ENCODE measurements around the gene PCNX1. TPM values are rescaled to one million over a fixed set of nuclear protein-coding genes. Genes with fewer than 3 reads are reported as not detected.

PCNX1 gene
- polyA plus RNA-seq, 3 donors from 2014 or later = 4.6 to 17.2 (median 4.6) TPM

DNA sequence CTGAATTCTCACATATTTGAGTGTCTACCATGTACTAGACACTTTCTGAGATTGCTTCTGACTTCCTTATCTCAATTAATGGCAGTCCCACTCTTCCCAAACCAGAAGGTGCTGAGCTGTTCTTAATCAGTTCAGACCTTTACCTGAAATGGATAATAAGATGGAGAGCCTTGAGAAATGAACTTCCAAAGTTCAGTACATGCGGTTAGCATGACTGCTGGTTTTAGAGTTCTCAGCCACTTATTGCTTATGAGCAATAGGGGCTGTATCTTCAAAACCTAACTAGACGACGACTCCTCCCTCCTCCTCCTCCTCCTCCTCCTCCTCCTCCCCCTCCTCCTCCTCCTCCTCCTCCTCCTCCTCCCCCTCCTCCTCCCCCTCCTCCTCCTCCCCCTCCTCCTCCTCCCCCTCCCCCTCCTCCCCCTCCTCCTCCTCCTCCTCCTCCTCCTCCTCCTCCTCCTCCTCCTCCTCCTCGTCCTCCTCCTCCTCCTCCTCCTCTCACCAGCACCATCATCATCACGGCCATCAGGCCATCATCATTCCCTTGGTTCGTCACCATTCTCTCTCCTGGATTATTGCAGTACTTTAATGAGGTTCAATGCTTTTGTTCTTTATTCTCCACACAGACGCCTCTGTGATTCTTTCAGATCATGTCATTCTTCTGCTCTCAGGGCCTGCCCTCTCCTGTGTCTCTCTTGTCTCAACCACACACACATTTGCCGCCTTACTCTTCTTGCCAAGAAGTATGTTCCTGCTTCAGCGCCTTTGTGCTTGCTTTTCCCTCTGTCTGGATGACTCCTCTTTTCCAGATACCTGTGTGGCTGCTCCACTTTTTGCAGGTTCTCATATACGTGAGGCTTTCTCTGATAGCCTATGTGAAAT is 2.7 kb downstream of the PCNX1 start:
- peaks cover 62 to 73% of the 10 kb centered on the region in 2 donors for H3K4me1 Mint-ChIP-seq
- no peaks in the 10 kb centered on the region for H3K9me3 Mint-ChIP-seq
- peak overlapping the region; percentile 84 to 99 (median 90) for H3K4me3 Mint-ChIP-seq
- no peaks in the 10 kb centered on the region for H3K36me3 Mint-ChIP-seq
- peak overlapping the region; percentile 79 to 97 (median 91) for H3K27ac Mint-ChIP-seq
- H3K27me3 Mint-ChIP-seq (ENCODE audit: low read depth in 3 of 3) = peaks cover 0 to 10% (median 2%) of the 10 kb centered on the region in 3 donors
- no peak for DNase-seq

DNA sequence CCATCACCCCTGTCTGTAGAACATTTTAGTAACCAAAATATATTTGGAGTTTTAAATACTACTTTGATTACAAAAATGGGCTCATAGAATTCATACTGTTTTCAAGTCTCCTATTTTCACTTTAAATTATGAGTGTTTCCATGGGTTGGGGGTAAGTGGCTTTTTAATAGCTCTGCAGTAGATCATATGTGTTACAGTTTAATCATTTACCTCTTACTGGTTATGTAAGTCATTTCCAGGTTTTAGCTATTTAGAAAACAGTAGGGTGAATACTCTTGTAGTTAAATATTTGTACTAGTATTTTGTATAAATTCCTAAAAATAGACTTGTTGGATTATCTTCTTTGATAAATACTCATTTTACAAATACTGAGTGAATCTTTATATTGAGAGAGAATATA is 8.2 kb downstream of the PCNX1 start:
- Mint-ChIP-seq H3K9me3 (no peaks in the 10 kb centered on the region), H3K27me3 (ENCODE audit: low read depth in 3 of 3) (no peaks in the 10 kb centered on the region), H3K4me1 (peaks cover 81 to 95% of the 10 kb centered on the region in 2 donors), H3K4me3 (peak overlapping the region in 2 of 5 donors; percentile 12 to 31), H3K27ac (peak overlapping the region in 3 of 6 donors; percentile 44 to 80 (median 65)), H3K36me3 (peaks cover 0 to 8% (median 0%) of the 10 kb centered on the region in 3 donors)
- DNase-seq = no peak

DNA sequence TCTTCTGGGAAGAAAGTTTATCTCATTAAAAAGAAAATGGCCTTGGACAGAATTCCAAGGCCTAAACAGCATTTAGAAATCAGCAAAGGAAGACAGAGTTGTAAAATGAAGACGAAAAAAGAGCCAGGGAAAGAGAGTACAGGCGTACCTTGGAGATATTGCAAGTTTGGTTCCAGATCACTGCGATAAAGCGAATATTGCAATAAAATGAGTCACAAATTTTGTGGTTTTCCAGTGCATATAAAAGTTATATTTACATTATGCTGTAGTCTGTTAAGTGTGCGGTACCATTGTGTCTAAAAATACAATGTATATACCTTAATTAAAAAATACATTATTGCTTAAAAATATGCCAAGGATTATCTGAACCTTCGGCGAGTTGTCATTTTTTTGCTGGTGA is 9.0 kb downstream of the PCNX1 start:
- H3K27me3 Mint-ChIP-seq (ENCODE audit: low read depth in 3 of 3) = no peaks in the 10 kb centered on the region
- peaks cover 0 to 8% (median 0%) of the 10 kb centered on the region in 3 donors for H3K36me3 Mint-ChIP-seq
- H3K4me1 Mint-ChIP-seq = peaks cover 81 to 95% of the 10 kb centered on the region in 2 donors
- H3K27ac Mint-ChIP-seq = peak overlapping the region in 4 of 6 donors; percentile 1 to 80 (median 32)
- no peaks in the 10 kb centered on the region for H3K9me3 Mint-ChIP-seq
- DNase-seq = no peak
- H3K4me3 Mint-ChIP-seq = no peak overlapping the region

DNA sequence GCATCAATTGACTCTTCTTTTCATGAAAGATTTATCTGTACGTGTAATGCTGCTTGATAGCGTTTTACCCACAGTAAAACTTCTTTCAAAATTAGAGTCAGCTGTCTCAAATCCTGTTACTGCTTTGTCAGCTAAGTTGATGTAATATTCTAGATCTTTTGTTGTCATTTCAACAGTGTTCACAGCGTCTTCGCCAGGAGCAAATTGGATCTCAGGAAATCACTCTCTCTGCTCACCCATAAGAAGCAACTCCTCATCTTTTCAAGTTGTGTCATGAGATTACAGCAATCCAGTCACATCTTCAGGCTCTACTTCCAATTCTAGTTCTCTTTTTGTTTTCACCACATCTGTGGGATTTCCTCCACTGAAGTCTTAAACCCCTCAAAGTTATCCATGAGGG is 9.5 kb downstream of the PCNX1 start:
- Mint-ChIP-seq H3K27ac (peak overlapping the region in 4 of 6 donors; percentile 32 to 76 (median 64)), H3K9me3 (no peaks in the 10 kb centered on the region), H3K4me1 (peaks cover 80 to 95% of the 10 kb centered on the region in 2 donors), H3K27me3 (ENCODE audit: low read depth in 3 of 3) (no peaks in the 10 kb centered on the region), H3K36me3 (peaks cover 0 to 8% (median 0%) of the 10 kb centered on the region in 3 donors), H3K4me3 (no peak overlapping the region)
- DNase-seq = no peak

DNA sequence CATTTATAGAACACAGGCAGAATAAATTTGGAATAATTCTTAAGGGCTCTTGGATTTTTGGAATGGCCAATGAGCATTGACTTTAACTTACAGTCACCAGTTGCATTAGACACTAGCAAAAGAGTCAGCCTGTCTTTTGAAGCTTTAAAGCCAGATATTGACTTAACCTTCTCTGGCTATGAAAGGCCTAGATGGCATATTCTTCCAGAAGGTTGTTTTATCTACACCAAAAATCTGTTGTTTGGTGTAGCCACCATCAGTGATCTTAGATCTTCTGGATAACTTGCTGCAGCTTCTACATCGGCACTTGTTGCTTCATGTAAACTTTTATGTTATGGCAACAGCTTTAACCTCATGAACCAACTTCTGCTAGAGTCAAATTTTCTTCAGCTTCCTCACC is 10.4 kb downstream of the PCNX1 start:
- Mint-ChIP-seq H3K27me3 (ENCODE audit: low read depth in 3 of 3) (no peaks in the 10 kb centered on the region), H3K27ac (peak overlapping the region; percentile 16 to 86 (median 76)), H3K4me1 (peaks cover 77 to 96% of the 10 kb centered on the region in 2 donors), H3K36me3 (peaks cover 0 to 8% (median 0%) of the 10 kb centered on the region in 3 donors), H3K4me3 (peak overlapping the region in 2 of 5 donors; percentile 11 to 37), H3K9me3 (no peaks in the 10 kb centered on the region)
- DNase-seq = no peak

DNA sequence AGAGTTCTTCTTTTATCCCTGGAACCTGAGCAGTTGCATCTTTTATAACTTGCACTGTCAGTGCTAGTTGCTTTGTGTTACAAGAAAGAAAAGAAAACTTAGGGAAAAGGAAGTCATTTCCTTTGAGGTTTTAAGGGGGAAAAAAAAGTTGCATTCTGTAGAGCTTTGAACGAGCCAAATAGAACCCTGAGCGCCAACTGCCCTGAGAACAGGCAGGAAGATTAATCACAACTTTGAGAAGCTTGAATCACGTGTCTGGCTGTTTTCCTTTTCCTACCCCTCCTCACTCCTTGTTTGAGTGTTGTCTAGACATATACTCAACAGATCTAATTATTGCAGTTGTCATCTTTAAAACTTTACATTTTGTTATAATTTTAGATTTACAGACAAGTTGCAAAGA is 12.5 kb downstream of the PCNX1 start:
- H3K4me1 Mint-ChIP-seq = peaks cover 84 to 98% of the 10 kb centered on the region in 2 donors
- H3K4me3 Mint-ChIP-seq = peak overlapping the region in 4 of 5 donors; percentile 44 to 81 (median 70)
- H3K36me3 Mint-ChIP-seq = peaks cover 0 to 8% (median 0%) of the 10 kb centered on the region in 3 donors
- H3K27ac Mint-ChIP-seq = peak overlapping the region; percentile 66 to 89 (median 86)
- no peaks in the 10 kb centered on the region for H3K27me3 Mint-ChIP-seq (ENCODE audit: low read depth in 3 of 3)
- DNase-seq = no peak
- no peaks in the 10 kb centered on the region for H3K9me3 Mint-ChIP-seq

DNA sequence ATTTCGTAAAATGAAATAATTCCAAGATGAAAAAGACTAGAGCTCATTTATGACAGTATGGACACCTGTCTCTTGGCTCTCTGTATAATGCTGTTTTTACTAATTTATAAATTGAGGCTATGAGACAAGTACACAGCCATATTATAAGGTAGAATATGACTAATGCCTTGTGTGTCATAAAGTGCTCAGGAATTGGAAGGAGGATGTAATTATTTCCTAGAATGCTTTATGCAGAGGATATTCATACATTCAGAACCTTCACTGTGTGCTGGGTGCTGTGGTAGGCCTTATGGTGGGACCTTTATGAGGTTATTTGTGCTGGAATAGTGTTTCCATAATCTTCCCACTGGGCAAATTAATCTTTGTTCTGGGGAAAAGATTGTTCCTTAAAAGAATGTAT is 13.3 kb downstream of the PCNX1 start:
- Mint-ChIP-seq H3K27me3 (ENCODE audit: low read depth in 3 of 3) (no peaks in the 10 kb centered on the region), H3K4me3 (peak overlapping the region in 1 of 5 donors; percentile 13), H3K9me3 (no peaks in the 10 kb centered on the region), H3K27ac (peak overlapping the region in 5 of 6 donors; percentile 54 to 89 (median 85)), H3K4me1 (peaks cover 86 to 97% of the 10 kb centered on the region in 2 donors), H3K36me3 (peaks cover 0 to 8% (median 0%) of the 10 kb centered on the region in 3 donors)
- no peak for DNase-seq

DNA sequence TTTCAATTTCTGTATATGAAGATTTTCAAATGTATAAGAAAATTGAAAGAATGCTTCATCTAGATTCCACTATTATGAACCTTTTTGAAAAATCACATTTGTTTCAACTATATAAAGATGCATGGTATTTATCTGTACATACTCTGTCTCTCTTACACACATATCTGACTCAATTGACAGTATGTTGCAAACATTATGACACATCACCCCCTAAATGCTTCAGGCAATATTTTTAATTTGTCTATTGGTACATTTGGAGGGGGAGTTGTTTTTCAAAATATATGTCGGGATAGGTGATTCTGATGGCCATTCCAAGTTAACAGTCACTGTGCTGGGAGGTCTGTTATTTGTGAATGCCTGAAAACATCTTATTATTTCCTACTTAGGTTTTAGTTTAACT is 14.4 kb downstream of the PCNX1 start:
- H3K36me3 Mint-ChIP-seq = peaks cover 0 to 8% (median 0%) of the 10 kb centered on the region in 3 donors
- H3K27ac Mint-ChIP-seq = peak overlapping the region in 4 of 6 donors; percentile 17 to 64 (median 40)

DNA sequence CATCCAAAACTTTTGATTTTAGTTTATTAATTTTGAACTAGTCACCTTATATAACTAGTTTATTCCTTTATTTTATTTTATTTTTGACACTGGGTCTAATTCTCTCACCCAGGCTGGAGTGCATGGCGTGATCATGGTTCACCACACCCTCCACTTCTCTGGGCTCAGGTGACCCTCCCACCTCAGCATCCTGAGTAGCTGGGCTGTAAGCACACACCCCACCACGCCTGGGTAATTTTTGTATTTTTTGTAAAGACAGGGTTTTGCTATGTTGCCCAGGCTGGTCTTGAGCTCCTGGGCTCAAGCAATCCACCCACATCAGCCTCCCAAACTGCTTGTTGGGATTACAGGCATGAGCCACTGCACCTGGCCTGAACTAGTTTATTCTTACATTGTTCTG is 17.3 kb downstream of the PCNX1 start:
- Mint-ChIP-seq H3K4me1 (peaks cover 84 to 95% of the 10 kb centered on the region in 2 donors), H3K4me3 (no peak overlapping the region), H3K36me3 (no peaks in the 10 kb centered on the region), H3K9me3 (no peaks in the 10 kb centered on the region), H3K27me3 (ENCODE audit: low read depth in 3 of 3) (peaks cover 0 to 2% (median 0%) of the 10 kb centered on the region in 3 donors), H3K27ac (no peak overlapping the region)
- DNase-seq = no peak

More for the DNA sequence above, 14.4 kb downstream of the PCNX1 start:
- Mint-ChIP-seq H3K9me3 (no peaks in the 10 kb centered on the region), H3K27me3 (ENCODE audit: low read depth in 3 of 3) (peaks cover 0 to 2% (median 0%) of the 10 kb centered on the region in 3 donors), H3K4me1 (peaks cover 88 to 97% of the 10 kb centered on the region in 2 donors), H3K4me3 (peak overlapping the region in 1 of 5 donors; percentile 8)
- DNase-seq = no peak

DNA sequence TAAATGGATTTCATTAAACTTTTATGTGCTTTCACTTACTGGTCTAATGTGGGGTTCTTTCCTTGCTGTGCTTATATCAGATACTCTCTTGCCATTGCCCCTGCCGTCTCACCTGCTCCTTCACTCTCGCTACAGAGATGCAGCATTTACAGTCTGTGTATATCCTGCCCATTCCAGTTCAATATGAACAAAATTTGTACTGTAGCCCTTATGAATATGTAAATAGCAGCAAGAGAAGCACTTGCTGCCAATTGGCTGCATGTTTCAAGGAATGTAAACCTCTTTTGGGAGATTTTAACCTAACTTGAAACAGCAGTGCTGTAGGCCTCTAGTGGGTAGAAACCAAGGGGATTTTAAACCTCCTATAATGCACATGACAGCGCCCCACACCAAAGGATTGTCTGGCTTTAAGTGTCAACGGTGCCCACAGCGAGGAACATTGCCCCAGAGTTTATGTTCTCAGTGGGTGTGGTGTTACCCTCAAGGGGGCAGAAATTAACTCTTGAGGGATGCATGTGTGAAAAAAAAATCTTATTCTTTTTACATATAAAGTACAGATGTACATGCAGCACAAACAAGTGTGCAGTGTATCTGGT is 19.1 kb downstream of the PCNX1 start:
- peak overlapping the region; percentile 21 to 81 (median 59) for H3K4me3 Mint-ChIP-seq
- H3K4me1 Mint-ChIP-seq = peaks cover 76 to 93% of the 10 kb centered on the region in 2 donors
- peak; percentile 52 to 60 (median 55) for DNase-seq
- no peaks in the 10 kb centered on the region for H3K9me3 Mint-ChIP-seq
- H3K27ac Mint-ChIP-seq = peak overlapping the region; percentile 54 to 84 (median 66)
- H3K27me3 Mint-ChIP-seq (ENCODE audit: low read depth in 3 of 3) = peaks cover 0 to 2% (median 0%) of the 10 kb centered on the region in 3 donors
- H3K36me3 Mint-ChIP-seq = no peaks in the 10 kb centered on the region

DNA sequence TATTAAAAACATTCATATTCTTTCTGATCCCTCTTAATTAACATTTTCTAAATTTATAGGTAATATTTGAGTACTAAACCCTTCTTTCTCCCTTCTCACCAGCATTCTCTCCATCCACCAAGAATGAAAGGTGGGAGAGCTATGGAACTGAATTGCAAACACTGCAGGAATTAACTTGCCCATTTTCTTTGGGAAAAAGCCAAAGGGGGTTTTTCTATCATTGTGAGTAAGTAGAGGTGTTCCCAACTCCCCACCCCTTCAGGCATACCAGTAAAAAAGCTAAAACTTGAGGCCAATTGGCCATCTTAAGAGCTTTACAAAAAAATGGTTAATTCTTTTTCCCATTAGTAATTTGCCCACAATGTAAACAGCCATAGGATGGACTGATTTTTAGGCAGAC is 23.7 kb downstream of the PCNX1 start:
- Mint-ChIP-seq H3K9me3 (no peaks in the 10 kb centered on the region), H3K27ac (no peak overlapping the region), H3K36me3 (no peaks in the 10 kb centered on the region), H3K27me3 (ENCODE audit: low read depth in 3 of 3) (peaks cover 0 to 2% (median 0%) of the 10 kb centered on the region in 3 donors), H3K4me1 (peaks cover 68 to 82% of the 10 kb centered on the region in 2 donors), H3K4me3 (no peak overlapping the region)
- no peak for DNase-seq

DNA sequence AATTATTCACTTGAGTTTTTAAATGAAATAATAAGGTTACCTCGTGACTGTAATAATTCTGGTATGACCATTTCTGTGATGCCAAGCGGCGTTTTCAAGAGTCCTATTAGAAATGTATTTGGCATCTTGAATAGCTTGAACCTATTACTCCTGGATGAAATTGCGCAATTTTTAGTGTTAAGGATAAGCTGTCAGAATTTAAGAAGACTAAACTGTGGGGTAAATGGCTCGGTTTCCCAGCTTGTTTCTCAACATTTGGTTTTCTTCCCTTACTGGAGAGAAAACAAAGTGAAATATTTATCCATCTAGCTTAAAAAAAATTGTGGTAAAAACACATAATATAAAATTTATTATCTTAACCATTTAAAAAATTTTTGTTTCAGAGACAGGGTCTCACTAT is 26.8 kb downstream of the PCNX1 start:
- Mint-ChIP-seq H3K4me1 (peaks cover 68 to 77% of the 10 kb centered on the region in 2 donors), H3K9me3 (peaks cover 0 to 1% (median 0%) of the 10 kb centered on the region in 6 donors), H3K36me3 (no peaks in the 10 kb centered on the region), H3K27me3 (ENCODE audit: low read depth in 3 of 3) (no peaks in the 10 kb centered on the region), H3K4me3 (peak overlapping the region in 3 of 5 donors; percentile 27 to 80 (median 29)), H3K27ac (peak overlapping the region; percentile 28 to 94 (median 69))
- no peak for DNase-seq

DNA sequence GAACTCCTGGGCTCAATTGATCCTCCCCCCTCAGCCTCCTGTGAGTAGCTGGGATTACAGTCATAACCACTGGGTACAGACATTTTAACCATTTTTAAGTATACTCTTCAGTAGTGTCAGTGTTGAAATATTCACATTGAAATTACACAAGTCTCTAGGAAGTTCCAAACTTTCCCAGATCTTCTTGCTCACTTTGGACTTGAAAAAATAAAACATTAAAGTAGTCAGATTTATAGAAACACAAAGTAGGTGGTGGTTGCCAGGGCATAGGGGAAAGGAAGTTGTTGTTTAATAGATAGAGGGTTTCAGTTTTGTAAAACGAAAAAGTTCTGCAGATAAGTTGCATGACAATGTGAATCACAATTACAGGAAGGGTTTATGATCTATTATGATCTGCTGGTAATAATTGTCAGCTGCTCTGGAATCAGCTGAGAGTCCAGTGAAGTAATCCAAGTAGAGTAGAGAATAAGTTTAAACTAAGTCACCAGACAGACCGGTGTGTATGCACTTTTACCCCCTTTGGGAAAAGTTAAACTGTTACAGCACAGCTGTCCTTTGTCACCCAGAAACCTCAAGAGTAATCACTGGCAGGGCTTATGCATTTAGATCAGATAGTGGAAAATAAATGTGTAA is 27.4 kb downstream of the PCNX1 start:
- peaks cover 68 to 77% of the 10 kb centered on the region in 2 donors for H3K4me1 Mint-ChIP-seq
- peaks cover 0 to 1% (median 0%) of the 10 kb centered on the region in 6 donors for H3K9me3 Mint-ChIP-seq
- no peak for DNase-seq
- no peaks in the 10 kb centered on the region for H3K36me3 Mint-ChIP-seq
- no peaks in the 10 kb centered on the region for H3K27me3 Mint-ChIP-seq (ENCODE audit: low read depth in 3 of 3)
- peak overlapping the region; percentile 50 to 94 (median 84) for H3K27ac Mint-ChIP-seq
- H3K4me3 Mint-ChIP-seq = peak overlapping the region; percentile 62 to 80 (median 77)
